ENCODE measurements around the gene MYBL2. TPM values are rescaled to one million over a fixed set of nuclear protein-coding genes. Genes with fewer than 3 reads are reported as not detected.

Gene MYBL2
- total RNA-seq (2022; extraction: Qiagen RNA extraction): 69.4 to 92.2 TPM (median 84.8 TPM) in 5 replicates

DNA sequence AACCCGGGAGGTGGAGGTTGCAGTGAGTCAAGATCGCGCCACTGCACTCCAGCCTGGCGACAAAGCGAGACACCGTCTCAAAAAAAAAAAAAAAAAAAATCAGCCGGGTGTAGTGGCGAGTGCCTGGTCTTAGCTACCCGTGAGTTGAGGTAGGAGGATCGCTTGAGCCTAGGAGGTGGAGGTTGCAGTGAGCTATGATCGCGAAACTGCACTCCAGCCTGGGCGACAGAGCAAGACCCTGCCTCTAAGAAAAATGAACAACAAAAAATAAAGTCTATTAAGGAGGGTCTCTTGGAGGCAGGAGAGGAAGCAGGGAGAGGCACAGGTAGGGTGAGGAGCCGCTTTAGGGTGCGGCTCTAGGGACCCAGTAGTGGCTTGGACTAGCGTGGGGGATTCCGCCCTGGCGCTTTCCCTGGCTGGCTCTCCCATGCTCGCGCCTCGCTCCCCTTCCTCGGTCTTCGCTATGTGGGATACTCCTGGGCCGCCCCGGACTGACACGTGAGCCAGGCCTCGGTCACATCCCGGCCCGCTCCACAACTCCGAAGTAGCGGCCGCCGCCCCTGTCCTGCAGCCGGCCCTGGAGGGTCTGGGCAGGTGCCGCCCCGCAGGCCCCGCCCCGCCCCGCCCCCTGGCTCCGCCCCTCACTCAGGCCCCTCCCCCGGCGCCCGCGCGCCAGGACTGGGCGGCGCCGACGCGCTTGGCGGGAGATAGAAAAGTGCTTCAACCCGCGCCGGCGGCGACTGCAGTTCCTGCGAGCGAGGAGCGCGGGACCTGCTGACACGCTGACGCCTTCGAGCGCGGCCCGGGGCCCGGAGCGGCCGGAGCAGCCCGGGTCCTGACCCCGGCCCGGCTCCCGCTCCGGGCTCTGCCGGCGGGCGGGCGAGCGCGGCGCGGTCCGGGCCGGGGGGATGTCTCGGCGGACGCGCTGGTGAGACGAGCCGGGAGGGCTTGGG lies at the start of gene MYBL2:
Gene MYBL2, plus strand, starts transcription at position 739 of the 953 bp plus-strand sequence. Its CDS starts 170 bp downstream, at position 909.

GRCh38 chr20:43726811-43727338 lies 60.0 kb downstream of the MYBL2 start, which contains the start of gene GTSF1L:
Gene GTSF1L, minus strand, starts transcription at chr20:43727002. Its CDS starts 308 bp downstream, at chr20:43726694.

Other genes with a start within 250 kb of the MYBL2 start
- 106 to 114 TPM (median 112 TPM) in 5 replicates for gene SRSF6, start 209.2 kb upstream of the MYBL2 start, total RNA-seq (2022; extraction: Qiagen RNA extraction)
- gene L3MBTL1, start 159.4 kb upstream of the MYBL2 start, total RNA-seq (2022; extraction: Qiagen RNA extraction): 0.63 to 1.7 TPM (median 1.2 TPM) in 5 replicates
- gene SGK2, start 108.1 kb upstream of the MYBL2 start, total RNA-seq (2022; extraction: Qiagen RNA extraction): 6.3 to 8.3 TPM (median 7.1 TPM) in 5 replicates
- gene IFT52, start 76.2 kb upstream of the MYBL2 start, total RNA-seq (2022; extraction: Qiagen RNA extraction): 28.6 to 34.4 TPM (median 30.7 TPM) in 5 replicates
- not detected in 5 replicates for gene GTSF1L, start 59.9 kb downstream of the MYBL2 start, total RNA-seq (2022; extraction: Qiagen RNA extraction)
- 10.4 to 14.4 TPM (median 13.8 TPM) in 5 replicates for gene TOX2, start 247.7 kb downstream of the MYBL2 start, total RNA-seq (2022; extraction: Qiagen RNA extraction)

Data from A549 treated with dexamethasone at 1 μM for 4 hours (cell line).